Nephron (organoid): Measurements from ENCODE around the gene RASA2.

Source experiments
- H3K27ac Mint-ChIP-seq, 3 experiments: 2 replicates each; pipeline ENCODE4 v1.8.0; 2020; ENCODE audit warnings: mixed read lengths in 3 of 3, mild to moderate bottlenecking in 2 of 3, moderate library complexity in 1 of 3
- H3K27me3 Mint-ChIP-seq: 2 replicates; pipeline ENCODE4 v1.8.0; 2021; ENCODE audit warnings: low read depth, mild to moderate bottlenecking, moderate library complexity, mixed read lengths
- H3K36me3 Mint-ChIP-seq: 2 replicates; pipeline ENCODE4 v1.8.0; 2020; ENCODE audit warnings: low read depth, mixed read lengths
- H3K4me1 Mint-ChIP-seq: 2 replicates; pipeline ENCODE4 v1.8.0; 2020; ENCODE audit warnings: mixed read lengths
- H3K4me3 Mint-ChIP-seq, 3 experiments: 2 replicates each; pipeline ENCODE4 v1.8.0; 2020; ENCODE audit warnings: mild to moderate bottlenecking in 3 of 3, mixed read lengths in 3 of 3, moderate library complexity in 2 of 3
- H3K9me3 Mint-ChIP-seq: 2 replicates; pipeline ENCODE4 v1.8.0; 2020; ENCODE audit warnings: mixed read lengths
- CTCF ChIP-seq, 3 experiments: fragments of 200-600 bp; sonication (generic); IDR thresholded peaks; one replicate each; pipeline ENCODE4 v1.5.0; 2021; ENCODE audit warnings: antibody characterized with exemption in 3 of 3; ENCODE audit not compliant: unreplicated experiment in 3 of 3

RASA2 gene

GRCh38 chr3:141499965-141500364 is 13.1 kb downstream of the RASA2 start:
- peaks cover 7% of the 10 kb centered on the region for H3K9me3 Mint-ChIP-seq
- H3K4me3 Mint-ChIP-seq, result no peak overlapping the region
- H3K4me1 Mint-ChIP-seq, result no peaks in the 10 kb centered on the region
- H3K36me3 Mint-ChIP-seq, result peaks cover 14% of the 10 kb centered on the region
- H3K27me3 Mint-ChIP-seq, result no peaks in the 10 kb centered on the region
- H3K27ac Mint-ChIP-seq, result no peak overlapping the region
- no peak for TF ChIP-seq CTCF (IDR thresholded peaks at IDR 0.05; ENCODE audit: unreplicated experiment in 3 of 3)

- Mint-ChIP-seq H3K36me3 (peaks cover 10% of the 10 kb centered on the region), H3K4me3 (no peak overlapping the region), H3K27me3 (no peaks in the 10 kb centered on the region), H3K9me3 (peaks cover 5% of the 10 kb centered on the region), H3K27ac (no peak overlapping the region), H3K4me1 (no peaks in the 10 kb centered on the region)
- TF ChIP-seq CTCF (IDR thresholded peaks at IDR 0.05; ENCODE audit: unreplicated experiment in 3 of 3), result no peak
Measured at GRCh38 chr3:141500397-141500796, 13.6 kb downstream of the RASA2 start.

DNA sequence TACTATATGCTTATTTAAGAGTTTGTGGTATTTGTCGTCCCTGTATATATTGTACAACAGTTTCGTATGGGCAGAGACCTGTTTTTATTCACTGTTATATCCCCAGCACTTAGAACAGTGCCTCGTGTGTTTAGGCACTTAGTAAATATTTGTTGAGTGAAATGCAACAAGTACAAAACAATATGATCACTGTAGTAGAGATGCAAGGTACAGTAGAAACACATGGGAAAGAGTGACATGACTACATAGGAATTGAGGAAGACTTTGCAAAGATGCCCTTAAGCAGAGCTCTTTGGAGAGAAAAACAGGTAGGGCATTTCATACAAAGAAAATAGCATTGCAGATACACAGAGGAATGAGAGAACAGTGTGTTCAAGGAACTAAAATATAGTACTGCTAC is 18.3 kb downstream of the RASA2 start:
- no peak overlapping the region for H3K27ac Mint-ChIP-seq
- H3K4me1 Mint-ChIP-seq, result no peaks in the 10 kb centered on the region
- no peak overlapping the region for H3K4me3 Mint-ChIP-seq
- no peaks in the 10 kb centered on the region for H3K9me3 Mint-ChIP-seq
- TF ChIP-seq CTCF (IDR thresholded peaks at IDR 0.05; ENCODE audit: unreplicated experiment in 3 of 3), result no peak
- peaks cover 8% of the 10 kb centered on the region for H3K36me3 Mint-ChIP-seq
- no peaks in the 10 kb centered on the region for H3K27me3 Mint-ChIP-seq

DNA sequence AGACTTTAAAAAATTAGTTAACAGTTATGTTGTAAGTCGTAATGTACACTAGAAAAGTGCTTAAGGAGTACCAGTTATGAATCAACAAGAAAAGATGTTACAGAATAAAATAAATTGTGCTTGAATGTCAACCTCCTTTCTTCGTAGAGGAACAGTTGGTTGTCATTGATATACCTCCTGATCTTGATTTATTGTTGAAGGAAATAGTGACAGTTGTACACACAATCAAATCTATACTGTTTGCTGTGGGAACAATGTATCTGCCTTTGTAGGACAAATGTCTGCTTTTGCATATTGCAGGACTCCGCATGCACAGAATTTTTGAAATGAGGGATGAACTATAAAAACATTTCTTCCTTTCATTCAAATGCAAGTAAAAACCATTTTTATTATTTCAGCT is 19.2 kb downstream of the RASA2 start:
- Mint-ChIP-seq H3K9me3 (no peaks in the 10 kb centered on the region), H3K27me3 (no peaks in the 10 kb centered on the region), H3K4me1 (no peaks in the 10 kb centered on the region), H3K4me3 (no peak overlapping the region), H3K36me3 (peaks cover 12% of the 10 kb centered on the region), H3K27ac (no peak overlapping the region)
- no peak for TF ChIP-seq CTCF (IDR thresholded peaks at IDR 0.05; ENCODE audit: unreplicated experiment in 3 of 3)

DNA sequence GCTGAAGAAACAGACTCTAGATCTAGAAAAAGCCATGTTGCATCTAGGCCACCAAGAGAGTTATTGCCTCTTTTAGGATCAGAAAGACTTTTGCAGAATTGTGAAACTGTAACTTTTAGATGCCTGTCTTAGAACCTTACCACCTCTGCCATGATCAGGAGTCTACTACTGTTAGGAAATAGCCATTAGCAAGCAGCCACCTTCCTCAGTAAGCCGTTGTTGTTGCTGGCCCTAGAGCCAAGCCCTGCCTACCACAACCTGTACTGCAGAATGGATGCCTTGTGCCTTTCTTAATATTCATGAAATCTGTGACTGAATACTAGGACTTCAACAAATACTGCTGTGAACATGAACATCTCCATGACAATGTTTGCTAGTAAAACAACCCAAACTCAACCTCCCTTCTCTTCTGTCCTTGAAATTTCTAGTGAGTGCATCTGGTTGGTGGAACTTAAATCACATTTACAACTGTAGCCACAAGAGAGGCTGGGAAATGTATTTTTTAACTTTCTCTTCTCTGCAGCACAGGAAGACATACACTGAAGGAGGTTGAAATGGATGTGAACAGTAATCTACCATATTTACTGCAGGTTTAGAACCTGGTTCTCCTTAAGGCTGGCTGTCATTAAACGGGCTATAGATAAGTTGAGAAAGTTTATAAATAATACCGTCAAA is 20.7 kb downstream of the RASA2 start:
- H3K36me3 Mint-ChIP-seq, result peaks cover 16% of the 10 kb centered on the region
- no peak overlapping the region for H3K27ac Mint-ChIP-seq
- no peak overlapping the region for H3K4me3 Mint-ChIP-seq
- TF ChIP-seq CTCF (IDR thresholded peaks at IDR 0.05; ENCODE audit: unreplicated experiment in 3 of 3), result no peak
- H3K27me3 Mint-ChIP-seq, result no peaks in the 10 kb centered on the region
- no peaks in the 10 kb centered on the region for H3K4me1 Mint-ChIP-seq
- H3K9me3 Mint-ChIP-seq, result no peaks in the 10 kb centered on the region

DNA sequence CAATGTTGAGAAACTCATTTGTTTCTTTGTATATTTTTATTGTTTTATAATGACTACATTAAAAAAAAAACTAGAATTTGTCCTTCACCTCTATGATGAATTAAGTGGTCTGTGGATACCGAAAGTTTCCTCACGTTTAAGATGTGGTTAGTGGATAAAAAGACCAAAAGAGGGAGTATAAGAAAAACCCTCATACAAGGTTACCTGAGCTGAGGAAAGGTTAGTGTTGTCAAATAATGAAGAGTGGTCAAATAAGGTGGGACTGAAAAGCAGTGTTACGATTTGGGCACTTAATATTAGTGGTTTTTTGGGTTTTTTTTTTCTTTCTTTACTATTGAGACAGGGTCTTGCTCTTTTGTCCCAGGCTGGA is 21.2 kb downstream of the RASA2 start:
- H3K27ac Mint-ChIP-seq, result no peak overlapping the region
- H3K27me3 Mint-ChIP-seq, result no peaks in the 10 kb centered on the region
- TF ChIP-seq CTCF (IDR thresholded peaks at IDR 0.05; ENCODE audit: unreplicated experiment in 3 of 3), result no peak
- no peak overlapping the region for H3K4me3 Mint-ChIP-seq
- H3K4me1 Mint-ChIP-seq, result no peaks in the 10 kb centered on the region
- no peaks in the 10 kb centered on the region for H3K9me3 Mint-ChIP-seq
- peaks cover 20% of the 10 kb centered on the region for H3K36me3 Mint-ChIP-seq
